H9 (cell line): ENCODE results near the gene ASTN2. TPM values are rescaled to one million over a fixed set of nuclear protein-coding genes. Genes with fewer than 3 reads are reported as not detected.

Experiments
- DNase-seq: peaks from one replicate; pipeline ENCODE4 v3.0.0-alpha.2; 2017
- H2AFZ ChIP-seq: one replicate; pipeline ENCODE4 v1.6.1; 2013; ENCODE audit warnings: mild to moderate bottlenecking, low read length, control low read depth, moderate library complexity
- H2AK5ac ChIP-seq: 2 replicates; pipeline ENCODE4 v1.6.1; 2013; ENCODE audit warnings: low read length, control low read depth, mixed read lengths; ENCODE audit not compliant: insufficient read length
- H2BK120ac ChIP-seq: one replicate; pipeline ENCODE4 v1.6.1; 2013; ENCODE audit warnings: low read depth, mild to moderate bottlenecking, low read length, control low read depth, inconsistent platforms; ENCODE audit not compliant: poor library complexity, severe bottlenecking
- H2BK12ac ChIP-seq: 2 replicates; pipeline ENCODE4 v1.6.1; 2013; ENCODE audit warnings: low read length, control low read depth, mixed read lengths, low read depth; ENCODE audit not compliant: insufficient read length
- H2BK15ac ChIP-seq: 2 replicates; pipeline ENCODE4 v1.6.1; 2013; ENCODE audit warnings: low read depth, low read length, control low read depth
- H2BK20ac ChIP-seq: one replicate; pipeline ENCODE4 v1.6.1; 2013; ENCODE audit warnings: low read depth, mild to moderate bottlenecking, low read length, control low read depth, inconsistent platforms; ENCODE audit not compliant: poor library complexity, severe bottlenecking
- H2BK5ac ChIP-seq: 2 replicates; pipeline ENCODE4 v1.6.1; 2013; ENCODE audit warnings: low read length, control low read depth, mixed read lengths; ENCODE audit not compliant: insufficient read length
- H3K14ac ChIP-seq: 2 replicates; pipeline ENCODE4 v1.6.1; 2013; ENCODE audit warnings: low read length, control low read depth; ENCODE audit not compliant: insufficient read depth
- H3K18ac ChIP-seq: 2 replicates; pipeline ENCODE4 v1.6.1; 2013; ENCODE audit warnings: low read depth, mild to moderate bottlenecking, mixed read lengths, low read length, control low read depth; ENCODE audit not compliant: insufficient read length
- H3K23ac ChIP-seq: 2 replicates; pipeline ENCODE4 v1.6.1; 2013; ENCODE audit warnings: low read length, control low read depth, mixed read lengths, low read depth; ENCODE audit not compliant: insufficient read length
- H3K23me2 ChIP-seq: 2 replicates; pipeline ENCODE4 v1.6.1; 2013; ENCODE audit warnings: low read depth, mild to moderate bottlenecking, mixed read lengths, low read length, control low read depth; ENCODE audit not compliant: insufficient read length, poor library complexity, severe bottlenecking
- H3K27ac ChIP-seq: 2 replicates; pipeline ENCODE4 v1.5.1; 2013; ENCODE audit warnings: low read length, control low read depth, mixed read lengths, low read depth; ENCODE audit not compliant: insufficient read length
- H3K27me3 ChIP-seq: 2 replicates; pipeline ENCODE4 v1.6.1; 2013; ENCODE audit warnings: low read length, control low read depth, inconsistent platforms; ENCODE audit not compliant: insufficient read depth
- H3K4ac ChIP-seq: 2 replicates; pipeline ENCODE4 v1.6.1; 2013; ENCODE audit warnings: low read depth, mild to moderate bottlenecking, control low read depth, inconsistent platforms, low read length, moderate library complexity
- H3K4me1 ChIP-seq: 2 replicates; pipeline ENCODE4 v1.6.1; 2013; ENCODE audit warnings: low read length, control low read depth, inconsistent platforms; ENCODE audit not compliant: insufficient read depth
- H3K4me2 ChIP-seq: 2 replicates; pipeline ENCODE4 v1.6.1; 2013; ENCODE audit warnings: low read length, control low read depth, mixed read lengths; ENCODE audit not compliant: insufficient read length, insufficient read depth
- H3K56ac ChIP-seq: 2 replicates; pipeline ENCODE4 v1.6.1; 2013; ENCODE audit warnings: low read depth, mild to moderate bottlenecking, mixed read lengths, low read length, control low read depth; ENCODE audit not compliant: insufficient read length
- H3K79me1 ChIP-seq: 2 replicates; pipeline ENCODE4 v1.6.1; 2013; ENCODE audit warnings: low read depth, mild to moderate bottlenecking, moderate library complexity, low read length, control low read depth, inconsistent platforms; ENCODE audit not compliant: insufficient read depth, poor library complexity, severe bottlenecking
- H3K79me2 ChIP-seq: 2 replicates; pipeline ENCODE4 v1.6.1; 2013; ENCODE audit warnings: low read length, control low read depth, inconsistent platforms; ENCODE audit not compliant: insufficient read depth
- H3K9ac ChIP-seq: 2 replicates; pipeline ENCODE4 v1.6.1; 2013; ENCODE audit warnings: low read length, control low read depth, mixed read lengths; ENCODE audit not compliant: insufficient read length; ENCODE audit errors: extremely low read depth
- H3K9me3 ChIP-seq: one replicate; pipeline ENCODE4 v1.6.1; 2013; ENCODE audit warnings: low read depth, low read length, inconsistent platforms; ENCODE audit not compliant: control insufficient read depth
- H3T11ph ChIP-seq: one replicate; pipeline ENCODE4 v1.6.1; 2013; ENCODE audit warnings: mild to moderate bottlenecking, low read length, control low read depth, inconsistent platforms
- H4K20me1 ChIP-seq: one replicate; pipeline ENCODE4 v1.6.1; 2013; ENCODE audit not compliant: control insufficient read depth, insufficient read length, insufficient read depth
- H4K5ac ChIP-seq: 2 replicates; pipeline ENCODE4 v1.6.1; 2013; ENCODE audit warnings: low read depth, mild to moderate bottlenecking, mixed read lengths, low read length, control low read depth; ENCODE audit not compliant: insufficient read length
- H4K8ac ChIP-seq: replicated peaks from 2 replicates; pipeline ENCODE4 v1.6.1; 2013; ENCODE audit warnings: low read length, control low read depth, mixed read lengths, low read depth; ENCODE audit not compliant: insufficient read length
- H4K91ac ChIP-seq: 2 replicates; pipeline ENCODE4 v1.6.1; 2013; ENCODE audit warnings: low read depth, mild to moderate bottlenecking, moderate library complexity, mixed read lengths, low read length, control low read depth; ENCODE audit not compliant: insufficient read length
- H3K27ac Mint-ChIP-seq, 3 experiments: 2 replicates in 2 of 3; 3 replicates in 1 of 3; pipeline ENCODE4 v1.8.0; 2020 to 2021; ENCODE audit warnings: mixed read lengths in 3 of 3, mild to moderate bottlenecking in 1 of 3, moderate library complexity in 1 of 3
- H3K27me3 Mint-ChIP-seq: 2 replicates; pipeline ENCODE4 v1.8.0; 2021; ENCODE audit warnings: low read depth, mild to moderate bottlenecking, moderate library complexity, mixed read lengths
- H3K36me3 Mint-ChIP-seq, 3 experiments: 2 replicates in 2 of 3; 3 replicates in 1 of 3; pipeline ENCODE4 v1.8.0; 2020 to 2021; ENCODE audit warnings: low read depth in 3 of 3, mixed read lengths in 3 of 3; ENCODE audit not compliant: insufficient read depth in 1 of 3
- H3K4me1 Mint-ChIP-seq, 2 experiments: 2 replicates each; pipeline ENCODE4 v1.8.0; 2020; ENCODE audit warnings: mixed read lengths in 2 of 2
- H3K4me3 Mint-ChIP-seq, 2 experiments: 2 replicates in 1 of 2; 3 replicates in 1 of 2; pipeline ENCODE4 v1.8.0; 2020 to 2021; ENCODE audit warnings: mild to moderate bottlenecking in 2 of 2, mixed read lengths in 2 of 2, moderate library complexity in 1 of 2
- H3K9me3 Mint-ChIP-seq, 2 experiments: 2 replicates in 1 of 2; 3 replicates in 1 of 2; pipeline ENCODE4 v1.8.0; 2020; ENCODE audit warnings: mild to moderate bottlenecking in 2 of 2, mixed read lengths in 2 of 2, moderate library complexity in 1 of 2
- CTCF ChIP-seq: fragments of 200-600 bp; sonication (generic); conservative IDR thresholded peaks from 3 replicates; pipeline ENCODE4 v1.8.0; 2021; ENCODE audit warnings: antibody characterized with exemption, mild to moderate bottlenecking
- WGBS: extraction: QIAGEN DNeasy Blood & Tissue Kit; methylation state at CpG from one replicate; pipeline ENCODE4 v1.1.7; 2013; ENCODE audit warnings: missing lambda C conversion rate, low lambda C conversion rate, mixed read lengths; ENCODE audit not compliant: insufficient read length; ENCODE audit errors: extremely low coverage; 5-methylcytosine and 5-hydroxymethylcytosine counted together
- total RNA-seq: library from RNA; stranded (reverse); gene quantifications from 2 replicates; pipeline ENCODE4 v1.2.1, GENCODE V29; 2021

ASTN2 gene
- total RNA-seq, 1 experiment from 2014 or later, result 9.7 TPM

GRCh38 chr9:116954731-116955130, 460.1 kb downstream of the ASTN2 start:
- Histone ChIP-seq H2BK120ac (no peak overlapping the region), H3K14ac (no peak overlapping the region), H3K27me3 (no peaks in the 10 kb centered on the region), H2AFZ (no peak overlapping the region), H4K91ac (no peak overlapping the region), H3K9me3 (no peaks in the 10 kb centered on the region), H3K4me2 (no peak overlapping the region), H2AK5ac (no peak overlapping the region), H3K4me1 (no peaks in the 10 kb centered on the region; the same call in 1 of the 2 replicates), H3K9ac (no peak overlapping the region), H2BK20ac (no peak overlapping the region), H3K79me2 (no peaks in the 10 kb centered on the region), H2BK12ac (no peak overlapping the region), H3K18ac (no peak overlapping the region), H3K56ac (no peak overlapping the region), H4K5ac (no peak overlapping the region), H3T11ph (no peak overlapping the region), H3K23me2 (no peaks in the 10 kb centered on the region), H2BK5ac (no peak overlapping the region), H4K8ac (no peak overlapping the region), H3K4ac (no peak overlapping the region), H4K20me1 (no peaks in the 10 kb centered on the region), H2BK15ac (no peak overlapping the region), H3K79me1 (no peaks in the 10 kb centered on the region), H3K23ac (no peak overlapping the region), H3K27ac (no peak overlapping the region)
- WGBS, result no CpG with 5 or more reads among the region's 2 CpGs
- Mint-ChIP-seq H3K4me3 (no peak overlapping the region), H3K4me1 (no peaks in the 10 kb centered on the region), H3K27me3 (0 out of 2 replicates have a peak, but pooled peaks cover 2% of the 10 kb centered on the region), H3K36me3 (no peaks in the 10 kb centered on the region), H3K9me3 (no peaks in the 10 kb centered on the region), H3K27ac (no peak overlapping the region)
- TF ChIP-seq CTCF, result no peak
- DNase-seq, result no peak
